GM10847 (cell line): ENCODE results near the gene GPATCH2L.

Source experiments
- POLR2A ChIP-seq: IDR thresholded peaks from 2 replicates; pipeline ENCODE4 v1.6.1; 2011; ENCODE audit not compliant: insufficient read length; ENCODE audit errors: extremely low read depth

GPATCH2L gene

DNA sequence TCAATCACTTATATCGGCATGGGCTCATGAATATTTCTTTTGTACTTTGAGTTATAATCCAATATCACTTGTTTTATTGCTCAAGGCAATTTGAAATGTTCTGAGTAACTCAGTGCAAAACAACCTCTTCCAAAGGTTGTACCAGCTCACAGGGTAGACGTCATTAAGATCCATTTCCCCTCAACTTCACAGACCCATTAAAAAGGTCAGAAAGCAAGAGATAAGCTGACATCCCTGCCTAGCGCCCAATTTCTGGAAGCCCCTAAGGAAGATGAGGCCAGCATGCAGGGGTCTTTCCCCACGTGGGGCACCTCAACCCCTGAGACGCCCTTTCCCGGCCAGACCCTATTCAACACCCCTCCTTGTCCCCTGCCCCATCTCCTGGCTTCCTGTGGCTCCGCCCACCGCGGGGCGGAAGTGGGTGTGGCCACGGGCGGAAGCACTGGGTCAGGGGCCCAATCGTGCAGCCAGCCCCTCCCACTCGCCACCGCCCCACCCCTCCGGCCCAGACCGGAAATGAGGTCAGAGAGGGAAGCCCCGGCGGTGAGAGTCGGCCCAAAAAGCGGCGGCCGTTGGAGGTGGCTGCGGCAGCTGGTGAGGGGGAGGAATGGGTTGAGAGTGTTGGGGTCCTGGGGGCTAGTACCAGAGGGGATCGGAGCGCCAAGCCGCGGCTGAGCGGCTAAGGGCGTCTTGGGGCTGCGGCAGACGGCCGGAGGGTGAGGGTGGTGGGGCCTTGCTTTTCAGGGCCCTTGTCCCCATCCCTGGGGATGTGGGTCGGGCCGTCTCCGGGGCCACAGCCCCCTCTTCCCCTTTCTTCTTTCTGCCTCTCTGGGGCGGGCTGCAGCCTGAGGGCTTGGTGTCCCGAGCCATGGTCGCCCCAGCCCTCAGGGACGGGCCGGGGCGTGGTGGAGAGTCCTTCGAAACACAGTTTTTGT, at the start of gene GPATCH2L:
Gene GPATCH2L (plus strand): TSS at position 525 of the 935 bp plus-strand sequence. CDS start 2,442 bp downstream, outside the sequence.
- peak; percentile 80 for TF ChIP-seq POLR2A

DNA sequence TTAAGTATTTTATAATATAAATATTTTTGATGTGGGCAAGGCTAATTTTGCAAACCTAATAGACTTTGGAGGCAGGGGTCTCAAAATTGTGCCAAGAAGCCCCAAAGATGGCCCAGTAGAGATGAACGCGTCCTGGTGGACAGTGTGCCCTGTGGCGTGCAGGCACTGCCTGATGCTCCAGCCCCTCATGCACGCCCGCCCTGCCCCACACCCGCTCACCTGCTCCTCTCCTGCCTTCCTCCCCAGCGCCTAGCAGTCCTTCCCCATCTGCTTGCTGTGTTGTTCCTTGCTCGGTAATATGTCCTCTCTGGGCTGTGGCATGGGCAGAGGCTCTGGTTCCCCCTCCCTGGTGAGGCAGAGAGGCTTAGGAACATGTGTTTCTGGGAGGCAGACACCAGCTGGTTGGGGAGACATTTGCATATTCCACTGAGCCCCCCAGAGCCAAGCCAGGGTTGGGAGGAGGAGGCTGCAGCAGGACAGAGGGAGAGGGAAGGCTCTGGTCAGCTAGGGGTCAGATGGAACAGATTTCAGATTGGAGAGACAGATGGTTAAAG, 46.8 kb upstream of the GPATCH2L start:
- no peak for TF ChIP-seq POLR2A

GRCh38 chr14:76106188-76106587, 45.5 kb upstream of the GPATCH2L start:
- no peak for TF ChIP-seq POLR2A

DNA sequence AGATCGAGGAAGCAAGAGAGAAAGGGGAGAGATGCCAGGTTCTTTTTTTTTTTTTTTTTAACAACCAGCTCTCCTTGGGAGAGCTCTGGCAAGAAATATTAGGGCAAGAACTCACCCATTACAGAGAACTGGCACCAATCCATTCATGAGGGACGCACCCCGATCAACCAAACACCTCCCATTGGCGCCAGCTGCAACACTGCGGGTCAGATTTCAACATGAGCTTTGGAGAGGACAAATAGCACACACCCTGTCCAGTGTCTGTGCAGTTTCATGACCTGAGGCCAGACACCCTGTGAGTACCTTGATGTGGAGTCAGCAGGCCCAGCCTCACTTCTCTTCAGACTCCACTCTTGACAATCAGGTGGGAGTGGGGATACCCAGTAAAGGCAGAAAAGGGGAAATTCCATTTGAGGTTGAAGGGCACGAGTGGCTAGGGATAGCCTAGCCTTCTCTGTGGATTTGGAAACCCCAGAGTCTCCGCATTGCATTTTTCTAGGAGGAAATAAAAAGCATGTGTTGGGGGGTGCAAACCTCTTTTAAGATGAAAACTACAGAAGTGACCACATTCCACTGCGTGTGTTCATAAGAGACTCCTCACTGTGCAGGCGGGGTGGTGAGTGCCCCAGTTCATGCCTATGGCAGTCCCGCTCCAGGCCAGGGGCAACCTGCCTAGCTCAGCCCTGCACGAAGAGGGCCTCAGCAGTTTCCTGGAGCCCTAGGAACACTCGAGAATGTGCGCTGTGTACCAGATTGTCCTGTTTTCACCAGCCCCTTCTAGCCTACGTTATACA, 42.4 kb upstream of the GPATCH2L start:
- no peak for TF ChIP-seq POLR2A

DNA sequence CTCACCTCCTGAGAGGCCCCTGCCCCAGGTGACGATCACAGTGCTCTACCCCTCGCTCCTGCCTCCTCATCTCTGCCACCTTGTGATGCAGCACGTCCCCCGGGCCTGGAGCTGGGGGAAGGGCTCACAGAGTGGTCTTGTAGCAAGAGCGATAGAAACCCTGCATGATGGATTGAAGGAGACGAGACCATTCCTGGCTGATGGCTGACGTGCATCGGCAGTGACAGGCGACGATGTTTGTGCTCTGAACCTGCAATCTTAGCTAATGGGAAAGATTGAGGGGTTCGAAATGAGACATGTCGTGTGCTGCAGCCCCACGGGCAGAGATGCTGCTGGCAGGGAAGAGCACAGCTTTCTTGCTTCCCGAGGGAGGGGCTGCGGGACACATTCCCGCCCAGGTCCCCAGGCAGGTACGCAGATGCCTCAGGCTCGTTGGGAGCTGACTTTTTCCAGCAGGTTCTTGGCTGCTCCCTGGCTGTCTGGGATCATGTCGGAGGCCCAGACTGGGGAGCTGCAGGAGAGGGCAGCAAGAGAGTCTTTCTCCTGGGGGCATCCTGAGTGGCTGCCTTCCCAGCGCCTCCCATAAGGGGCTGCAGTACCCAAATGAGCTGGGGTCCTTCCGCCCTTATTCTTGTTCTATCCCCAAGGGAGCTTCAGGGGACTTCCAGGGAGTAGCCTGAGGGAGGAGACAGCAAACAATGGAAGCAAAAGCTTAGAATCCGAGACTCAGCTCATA, 38.7 kb upstream of the GPATCH2L start:
- no peak for TF ChIP-seq POLR2A

GRCh38 chr14:76113691-76114090, 38.0 kb upstream of the GPATCH2L start:
- no peak for TF ChIP-seq POLR2A

GRCh38 chr14:76115010-76115422, 36.7 kb upstream of the GPATCH2L start:
- no peak for TF ChIP-seq POLR2A

- no peak for TF ChIP-seq POLR2A
These were observed 33.8 kb upstream of the GPATCH2L start for GRCh38 chr14:76117789-76118484.

DNA sequence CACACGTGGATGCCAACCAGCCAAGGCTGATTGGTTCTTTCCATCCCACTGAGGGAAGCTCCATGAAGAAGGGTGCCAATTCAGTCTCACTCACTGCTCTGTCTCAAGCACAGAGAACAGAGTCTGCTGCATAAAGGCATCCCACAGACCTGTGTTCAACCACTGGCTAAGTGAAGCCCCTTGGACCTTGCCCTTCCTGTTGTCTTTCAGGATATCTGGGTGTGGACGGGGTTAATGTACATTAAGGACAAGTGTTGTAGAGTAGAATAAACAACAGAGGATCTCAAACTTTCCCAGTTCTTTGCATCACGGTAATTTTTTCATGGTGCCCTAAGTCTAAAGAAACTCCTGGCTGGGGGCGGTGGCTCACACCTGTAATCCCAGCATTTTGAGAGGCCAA, 33.1 kb upstream of the GPATCH2L start:
- TF ChIP-seq POLR2A = no peak

DNA sequence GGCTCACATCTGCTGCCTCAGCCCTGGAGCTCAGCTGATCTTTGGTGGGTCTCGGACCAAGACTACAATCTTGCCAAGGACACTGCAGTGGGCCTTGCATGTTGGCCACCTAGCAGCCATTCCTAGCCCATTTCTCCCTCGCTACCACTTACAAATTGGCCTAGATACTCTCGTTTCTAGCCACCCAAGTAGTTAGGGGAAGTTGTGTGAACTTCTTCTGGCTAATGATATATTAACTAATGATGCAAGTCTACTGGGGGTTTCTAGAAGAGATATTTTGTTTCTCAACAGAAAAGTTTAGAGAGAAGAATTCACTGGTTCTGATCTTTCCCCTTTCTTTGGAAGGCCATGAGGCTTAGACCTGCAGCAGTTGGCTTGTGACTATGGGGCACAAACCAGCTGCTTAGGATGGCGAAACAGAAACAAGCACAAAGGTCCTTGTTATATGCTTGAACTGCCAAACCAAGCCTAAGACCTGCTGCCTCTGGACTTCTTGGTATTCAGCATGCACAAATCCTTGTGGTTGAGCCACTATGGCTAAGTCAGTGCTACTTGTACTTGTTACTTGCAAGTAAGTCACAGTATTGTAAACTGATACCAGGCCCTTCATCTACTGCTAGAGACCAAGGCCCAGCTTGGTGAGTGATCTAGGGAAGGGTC, 30.5 kb upstream of the GPATCH2L start:
- no peak for TF ChIP-seq POLR2A

- TF ChIP-seq POLR2A = no peak
These were observed 28.1 kb upstream of the GPATCH2L start for GRCh38 chr14:76123426-76124225.

GRCh38 chr14:76125511-76125910, 26.2 kb upstream of the GPATCH2L start:
- TF ChIP-seq POLR2A = no peak

DNA sequence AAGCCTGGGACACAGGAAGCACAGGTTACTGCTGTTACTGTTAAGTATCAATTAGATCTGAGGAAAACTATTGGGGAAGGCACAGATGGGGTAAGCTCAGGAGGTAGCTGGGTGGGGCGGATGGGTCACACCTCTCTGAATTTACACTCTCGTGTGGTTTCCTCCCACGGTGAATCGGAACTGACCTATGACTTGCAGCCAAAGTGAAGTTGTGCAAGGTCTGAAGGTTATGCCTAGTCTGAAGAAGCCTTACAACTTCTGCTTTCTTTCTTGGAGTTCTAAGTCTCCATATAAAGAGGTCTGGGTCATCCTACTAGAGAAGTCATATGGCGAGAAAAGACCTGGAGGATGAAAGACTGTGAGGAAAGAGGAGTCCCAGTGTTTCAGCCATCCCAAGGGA, 25.6 kb upstream of the GPATCH2L start:
- no peak for TF ChIP-seq POLR2A
